ENCODE data around the gene MIEN1.

GRCh38 chr17:39738568-39738901 lies 8.2 kb upstream of the MIEN1 start:
- TF ChIP-seq, protein P1, sequence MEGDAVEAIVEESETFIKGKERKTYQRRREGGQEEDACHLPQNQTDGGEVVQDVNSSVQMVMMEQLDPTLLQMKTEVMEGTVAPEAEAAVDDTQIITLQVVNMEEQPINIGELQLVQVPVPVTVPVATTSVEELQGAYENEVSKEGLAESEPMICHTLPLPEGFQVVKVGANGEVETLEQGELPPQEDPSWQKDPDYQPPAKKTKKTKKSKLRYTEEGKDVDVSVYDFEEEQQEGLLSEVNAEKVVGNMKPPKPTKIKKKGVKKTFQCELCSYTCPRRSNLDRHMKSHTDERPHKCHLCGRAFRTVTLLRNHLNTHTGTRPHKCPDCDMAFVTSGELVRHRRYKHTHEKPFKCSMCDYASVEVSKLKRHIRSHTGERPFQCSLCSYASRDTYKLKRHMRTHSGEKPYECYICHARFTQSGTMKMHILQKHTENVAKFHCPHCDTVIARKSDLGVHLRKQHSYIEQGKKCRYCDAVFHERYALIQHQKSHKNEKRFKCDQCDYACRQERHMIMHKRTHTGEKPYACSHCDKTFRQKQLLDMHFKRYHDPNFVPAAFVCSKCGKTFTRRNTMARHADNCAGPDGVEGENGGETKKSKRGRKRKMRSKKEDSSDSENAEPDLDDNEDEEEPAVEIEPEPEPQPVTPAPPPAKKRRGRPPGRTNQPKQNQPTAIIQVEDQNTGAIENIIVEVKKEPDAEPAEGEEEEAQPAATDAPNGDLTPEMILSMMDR (IDR thresholded peaks at IDR 0.05) = no peak
- peak; percentile 10 for TF ChIP-seq POLR2A (IDR thresholded peaks at IDR 0.05)

All from prostate gland (tissue), 2 donors.